GM21619 (cell line): ENCODE measurements around the gene ABLIM2.

Source experiments
- ATAC-seq: cut with Tn5 transposase; IDR thresholded peaks from one replicate; pipeline ENCODE4 v1.9.1; 2021; ENCODE audit not compliant: unreplicated experiment

ABLIM2 gene

GRCh38 chr4:8159537-8160232 is 1.1 kb upstream of the ABLIM2 start:
- ATAC-seq, result no peak

GRCh38 chr4:8157944-8158709 is 486 bp downstream of the ABLIM2 start:
- no peak for ATAC-seq

GRCh38 chr4:8157496-8157895 is 1.1 kb downstream of the ABLIM2 start:
- ATAC-seq, result no peak

- ATAC-seq, result no peak
Observed at GRCh38 chr4:8156617-8157016, 2.0 kb downstream of the ABLIM2 start.

- no peak for ATAC-seq
Observed at GRCh38 chr4:8155660-8156421, 2.8 kb downstream of the ABLIM2 start.

GRCh38 chr4:8155048-8155447 is 3.6 kb downstream of the ABLIM2 start:
- ATAC-seq, result no peak

GRCh38 chr4:8153441-8153840 is 5.2 kb downstream of the ABLIM2 start:
- no peak for ATAC-seq

- ATAC-seq, result no peak
Observed at GRCh38 chr4:8152865-8153257, 5.8 kb downstream of the ABLIM2 start.

- ATAC-seq, result no peak
Observed at GRCh38 chr4:8152090-8152864, 6.3 kb downstream of the ABLIM2 start.

- no peak for ATAC-seq
Observed at GRCh38 chr4:8151165-8151650, 7.4 kb downstream of the ABLIM2 start.

GRCh38 chr4:8150152-8151090 is 8.2 kb downstream of the ABLIM2 start:
- ATAC-seq, result no peak

- no peak for ATAC-seq
Observed at GRCh38 chr4:8149664-8150063, 8.9 kb downstream of the ABLIM2 start.

GRCh38 chr4:8148785-8149435 is 9.7 kb downstream of the ABLIM2 start:
- ATAC-seq, result no peak

- ATAC-seq, result no peak
Observed at GRCh38 chr4:8148159-8148558, 10.5 kb downstream of the ABLIM2 start.

- ATAC-seq, result no peak
Observed at GRCh38 chr4:8147231-8147970, 11.2 kb downstream of the ABLIM2 start.

GRCh38 chr4:8146157-8146556 is 12.5 kb downstream of the ABLIM2 start:
- no peak for ATAC-seq

GRCh38 chr4:8144359-8144758 is 14.3 kb downstream of the ABLIM2 start:
- no peak for ATAC-seq

- ATAC-seq, result no peak
Observed at GRCh38 chr4:8143392-8144140, 15.0 kb downstream of the ABLIM2 start.
